ENCODE measurements around the gene NPTXR.

The NPTXR gene

GRCh38 chr22:38865201-38866023 lies 21.6 kb upstream of the NPTXR start:
- peaks cover 14 to 20% of the 10 kb centered on the region in 2 experiments for H3K4me1 ChIP-seq (ENCODE audit: control insufficient read depth in 1 of 2, insufficient read depth in 1 of 2, low read depth in 1 of 2, low read length in 1 of 2)
- H3K36me3 ChIP-seq = peaks cover 56% of the 10 kb centered on the region
- H3K4me3 ChIP-seq (ENCODE audit: low read depth in 1 of 2, low read length in 1 of 2) = no peak overlapping the region
- H3K27ac ChIP-seq = no peak overlapping the region
- TF ChIP-seq, protein P1, sequence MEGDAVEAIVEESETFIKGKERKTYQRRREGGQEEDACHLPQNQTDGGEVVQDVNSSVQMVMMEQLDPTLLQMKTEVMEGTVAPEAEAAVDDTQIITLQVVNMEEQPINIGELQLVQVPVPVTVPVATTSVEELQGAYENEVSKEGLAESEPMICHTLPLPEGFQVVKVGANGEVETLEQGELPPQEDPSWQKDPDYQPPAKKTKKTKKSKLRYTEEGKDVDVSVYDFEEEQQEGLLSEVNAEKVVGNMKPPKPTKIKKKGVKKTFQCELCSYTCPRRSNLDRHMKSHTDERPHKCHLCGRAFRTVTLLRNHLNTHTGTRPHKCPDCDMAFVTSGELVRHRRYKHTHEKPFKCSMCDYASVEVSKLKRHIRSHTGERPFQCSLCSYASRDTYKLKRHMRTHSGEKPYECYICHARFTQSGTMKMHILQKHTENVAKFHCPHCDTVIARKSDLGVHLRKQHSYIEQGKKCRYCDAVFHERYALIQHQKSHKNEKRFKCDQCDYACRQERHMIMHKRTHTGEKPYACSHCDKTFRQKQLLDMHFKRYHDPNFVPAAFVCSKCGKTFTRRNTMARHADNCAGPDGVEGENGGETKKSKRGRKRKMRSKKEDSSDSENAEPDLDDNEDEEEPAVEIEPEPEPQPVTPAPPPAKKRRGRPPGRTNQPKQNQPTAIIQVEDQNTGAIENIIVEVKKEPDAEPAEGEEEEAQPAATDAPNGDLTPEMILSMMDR (IDR thresholded peaks at IDR 0.05) = no peak
- no peaks in the 10 kb centered on the region for H3K9me3 ChIP-seq
- no peaks in the 10 kb centered on the region for H3K27me3 ChIP-seq

GRCh38 chr22:38864361-38865191 lies 20.7 kb upstream of the NPTXR start:
- peaks cover 52% of the 10 kb centered on the region for H3K36me3 ChIP-seq
- peaks cover 7 to 12% of the 10 kb centered on the region in 2 experiments for H3K4me1 ChIP-seq (ENCODE audit: control insufficient read depth in 1 of 2, insufficient read depth in 1 of 2, low read depth in 1 of 2, low read length in 1 of 2)
- H3K27ac ChIP-seq = no peak overlapping the region
- H3K9me3 ChIP-seq = no peaks in the 10 kb centered on the region
- H3K4me3 ChIP-seq (ENCODE audit: low read depth in 1 of 2, low read length in 1 of 2) = no peak overlapping the region
- no peaks in the 10 kb centered on the region for H3K27me3 ChIP-seq
- TF ChIP-seq, protein P1 (IDR thresholded peaks at IDR 0.05) = no peak

GRCh38 chr22:38863531-38864131 lies 19.8 kb upstream of the NPTXR start:
- Histone ChIP-seq H3K9me3 (no peaks in the 10 kb centered on the region), H3K27ac (no peak overlapping the region), H3K4me1 (ENCODE audit: control insufficient read depth in 1 of 2, insufficient read depth in 1 of 2, low read depth in 1 of 2, low read length in 1 of 2) (peaks cover 4% of the 10 kb centered on the region in 2 experiments), H3K27me3 (no peaks in the 10 kb centered on the region), H3K4me3 (ENCODE audit: low read depth in 1 of 2, low read length in 1 of 2) (no peak overlapping the region), H3K36me3 (peaks cover 48% of the 10 kb centered on the region)
- TF ChIP-seq, protein P1 (IDR thresholded peaks at IDR 0.05) = no peak

DNA sequence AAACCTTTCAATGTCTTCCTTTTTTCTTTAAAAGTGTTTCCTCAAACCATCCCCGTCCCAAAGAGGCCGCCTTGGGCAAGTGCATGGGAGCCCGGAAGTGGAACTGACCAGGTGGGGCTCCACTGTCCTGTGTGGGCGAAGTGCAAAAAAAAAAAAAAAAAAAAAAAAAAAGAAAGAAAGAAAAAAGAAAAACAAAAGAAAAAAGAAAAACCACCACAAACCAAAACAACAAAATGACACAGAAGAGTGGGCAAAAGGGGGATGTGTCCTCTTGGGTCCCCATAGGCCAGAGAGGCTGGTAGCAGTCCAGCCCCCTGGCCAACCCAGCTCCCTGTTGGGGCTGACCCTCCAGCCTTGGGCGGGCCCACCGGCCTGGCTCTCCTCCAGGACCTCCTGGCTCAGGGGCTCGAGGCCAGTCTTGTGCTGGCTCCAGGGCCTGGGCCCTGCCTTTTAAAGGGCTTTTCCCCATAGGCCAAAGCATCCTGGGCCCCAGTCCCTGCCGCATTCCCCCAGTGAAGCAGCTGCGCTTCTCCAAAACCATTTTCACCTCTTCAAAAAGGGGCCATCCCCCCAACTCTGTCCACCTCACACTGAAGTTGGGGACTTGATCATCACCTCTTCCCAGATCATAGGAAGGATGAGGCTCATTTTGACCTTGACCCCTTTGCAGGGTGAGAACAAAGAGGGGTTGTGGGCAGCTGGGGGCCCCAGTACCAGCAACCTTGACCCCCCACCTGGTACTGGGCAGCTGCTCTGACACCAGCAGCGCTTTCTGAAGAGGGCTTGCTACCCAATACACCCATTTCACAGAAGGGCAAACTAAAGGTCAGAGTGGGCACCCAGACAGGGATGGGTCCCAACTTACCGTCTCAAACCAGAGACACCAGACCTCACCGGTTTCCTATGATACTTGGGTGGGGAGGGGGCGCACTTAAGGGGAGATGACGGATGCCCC lies 18.8 kb upstream of the NPTXR start:
- no peaks in the 10 kb centered on the region for H3K9me3 ChIP-seq
- H3K4me3 ChIP-seq (ENCODE audit: low read depth in 1 of 2, low read length in 1 of 2) = no peak overlapping the region
- no peaks in the 10 kb centered on the region for H3K27me3 ChIP-seq
- peaks cover 39% of the 10 kb centered on the region for H3K36me3 ChIP-seq
- peak overlapping the region; percentile 17 for H3K27ac ChIP-seq
- H3K4me1 ChIP-seq (ENCODE audit: control insufficient read depth in 1 of 2, insufficient read depth in 1 of 2, low read depth in 1 of 2, low read length in 1 of 2) = peaks cover 4% of the 10 kb centered on the region in 2 experiments
- TF ChIP-seq, protein P1 (IDR thresholded peaks at IDR 0.05) = no peak

GRCh38 chr22:38861927-38862326 lies 18.1 kb upstream of the NPTXR start:
- Histone ChIP-seq H3K4me3 (ENCODE audit: low read depth in 1 of 2, low read length in 1 of 2) (no peak overlapping the region), H3K9me3 (no peaks in the 10 kb centered on the region), H3K4me1 (ENCODE audit: control insufficient read depth in 1 of 2, insufficient read depth in 1 of 2, low read depth in 1 of 2, low read length in 1 of 2) (peaks cover 4% of the 10 kb centered on the region in 2 experiments), H3K27ac (peak overlapping the region; percentile 17), H3K27me3 (no peaks in the 10 kb centered on the region), H3K36me3 (peaks cover 32% of the 10 kb centered on the region)
- TF ChIP-seq, protein P1 (IDR thresholded peaks at IDR 0.05) = no peak

Data from neutrophil (primary cell).